GM18861 (cell line): ENCODE data around the gene AKAP8.
"Not testable (repeated sequence)": the region's sequence is repeated elsewhere in the genome, so short reads cannot be mapped to it uniquely, and the experiment has no call there.

Source experiments
- ATAC-seq: cut with Tn5 transposase; IDR thresholded peaks from one replicate; pipeline ENCODE4 v1.9.1; 2021; ENCODE audit not compliant: unreplicated experiment

AKAP8 gene

GRCh38 chr19:15337202-15337601 lies 42.4 kb downstream of the AKAP8 start:
- no peak for ATAC-seq

DNA sequence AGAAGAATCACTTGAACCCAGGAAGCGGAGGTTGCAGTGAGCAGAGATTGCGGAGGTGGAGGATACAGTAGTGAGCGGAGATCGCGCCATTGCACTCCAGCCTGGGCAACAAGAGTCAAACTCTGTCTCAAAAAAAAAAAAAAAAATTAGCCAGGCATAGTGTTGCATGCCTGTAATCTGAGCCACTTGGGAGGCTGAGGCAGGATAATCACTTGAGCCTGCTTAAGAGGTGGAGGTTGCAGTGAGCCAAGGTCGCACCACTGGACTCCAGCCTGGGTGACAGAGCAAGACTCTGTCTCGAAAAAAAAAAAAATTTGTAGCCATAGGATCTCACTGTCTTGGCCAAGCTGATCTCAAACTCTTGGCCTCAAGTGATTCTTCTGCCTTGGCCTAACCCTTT lies 43.6 kb downstream of the AKAP8 start:
- not testable (repeated sequence) for ATAC-seq

DNA sequence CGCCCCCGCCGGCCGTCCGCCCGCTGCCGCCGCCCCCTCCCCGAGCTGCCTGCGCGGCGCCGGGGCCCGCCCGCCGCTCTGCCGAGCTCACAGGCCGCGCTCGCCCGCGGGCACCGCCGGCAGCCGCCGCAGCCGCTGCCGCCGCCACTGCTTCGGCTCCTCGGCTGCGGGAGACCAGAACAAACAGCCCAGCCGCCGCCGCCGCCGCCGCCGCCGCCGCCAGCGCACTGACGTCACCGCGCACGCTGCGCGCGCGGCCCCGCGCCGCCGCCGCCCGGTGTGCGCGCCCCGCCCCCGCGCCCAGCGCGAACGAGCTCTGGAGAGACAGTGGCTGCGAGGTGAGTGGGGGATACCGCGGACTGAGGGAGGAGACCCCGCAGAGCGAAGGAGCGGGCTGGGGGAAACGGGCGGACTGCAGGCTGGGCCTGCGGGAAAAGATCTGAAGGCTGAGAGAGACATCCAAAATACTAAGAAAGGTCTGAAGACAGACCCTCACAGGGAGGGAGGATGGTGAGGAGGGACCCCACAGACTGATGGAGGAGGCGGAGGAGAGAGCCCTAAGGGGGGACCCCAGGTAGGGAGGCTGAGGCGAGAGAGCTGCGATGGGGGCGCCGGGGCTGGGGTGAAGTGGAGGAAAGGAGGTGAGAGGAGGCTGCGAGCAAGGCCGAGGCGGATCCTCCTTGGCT lies 47.1 kb downstream of the AKAP8 start, which contains the start of gene BRD4:
TSS of gene BRD4 (minus strand) at position 229 of the 686 bp plus-strand sequence. CDS start 59,440 bp downstream, outside the sequence.
- ATAC-seq, result peak; percentile 33

GRCh38 chr19:15331419-15332310 lies 47.9 kb downstream of the AKAP8 start:
- ATAC-seq, result peak; percentile 18

GRCh38 chr19:15330801-15331418 lies 48.7 kb downstream of the AKAP8 start:
- ATAC-seq, result no peak

DNA sequence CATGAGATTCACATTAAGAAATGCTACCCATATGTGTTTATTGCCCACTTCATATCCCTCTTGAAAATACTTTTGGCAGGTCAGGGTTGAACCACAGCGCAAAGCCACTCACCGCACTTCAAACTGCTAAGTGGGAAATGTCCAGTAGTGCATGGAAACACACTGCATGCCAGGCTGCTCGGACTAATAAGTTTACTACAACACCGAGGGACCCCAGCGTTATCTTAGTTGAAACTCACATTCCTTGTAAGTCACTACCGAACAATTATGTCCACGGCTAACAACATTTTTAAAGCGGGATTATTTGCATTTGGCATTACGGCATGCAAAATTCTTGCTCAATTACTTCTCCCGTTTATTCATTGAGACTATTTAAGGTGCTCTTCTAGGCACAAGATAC lies 51.3 kb downstream of the AKAP8 start:
- no peak for ATAC-seq

DNA sequence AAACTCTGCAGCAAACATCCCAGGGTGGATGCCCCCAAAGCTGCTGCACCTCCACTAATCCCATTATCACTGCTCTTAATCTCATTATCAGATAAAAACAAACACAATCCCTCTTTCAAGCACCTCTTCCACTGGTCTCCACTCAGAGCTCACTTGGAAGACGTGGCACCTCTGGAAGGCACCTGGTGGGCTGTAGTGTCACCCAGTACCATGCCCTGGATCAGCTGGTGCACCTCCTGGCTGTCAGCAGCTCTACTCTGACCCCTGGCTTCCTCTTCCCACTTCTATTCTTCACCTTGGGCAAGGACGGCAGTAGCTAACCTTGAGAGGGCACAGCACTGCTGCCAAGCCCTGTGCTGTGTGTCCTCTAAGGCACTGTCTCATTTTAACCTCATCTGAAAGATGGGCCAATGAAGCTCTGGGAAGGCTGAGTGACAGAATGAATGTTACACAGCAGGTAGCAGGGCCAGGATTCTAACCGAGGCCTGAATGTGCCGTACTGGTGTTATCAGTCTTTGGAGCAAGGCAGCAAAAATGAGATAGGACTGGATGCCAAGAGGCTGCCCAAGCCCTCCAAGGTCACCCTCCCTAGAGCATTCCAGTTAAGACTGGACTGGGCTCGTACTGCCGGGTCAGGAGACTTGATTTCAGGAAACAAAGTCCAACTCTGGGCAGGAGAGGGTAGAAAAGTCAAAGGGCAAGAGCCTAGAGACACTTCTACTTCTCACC lies 54.6 kb downstream of the AKAP8 start:
- ATAC-seq, result no peak

- no peak for ATAC-seq
Observed at GRCh38 chr19:15323496-15324235, 55.9 kb downstream of the AKAP8 start.

- no peak for ATAC-seq
Observed at GRCh38 chr19:15321739-15322138, 57.8 kb downstream of the AKAP8 start.

DNA sequence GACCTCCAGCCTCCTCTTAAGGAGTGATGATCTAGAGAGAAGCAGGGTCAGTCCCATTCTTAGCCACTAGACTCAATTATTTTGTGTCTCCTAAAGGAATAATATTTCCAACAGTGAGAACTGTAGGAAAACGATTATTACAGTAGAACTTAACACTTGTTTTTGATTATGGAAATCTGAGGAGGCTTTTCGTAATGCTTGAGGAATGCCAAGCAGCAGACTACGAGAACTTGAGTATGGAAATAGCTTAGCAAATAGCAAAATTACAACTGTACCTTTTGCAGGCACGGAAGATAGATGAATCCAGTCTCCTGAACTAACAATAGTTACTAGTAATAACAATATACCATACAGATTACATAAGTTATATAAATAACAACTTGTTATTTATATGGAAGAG lies 59.5 kb downstream of the AKAP8 start:
- no peak for ATAC-seq

DNA sequence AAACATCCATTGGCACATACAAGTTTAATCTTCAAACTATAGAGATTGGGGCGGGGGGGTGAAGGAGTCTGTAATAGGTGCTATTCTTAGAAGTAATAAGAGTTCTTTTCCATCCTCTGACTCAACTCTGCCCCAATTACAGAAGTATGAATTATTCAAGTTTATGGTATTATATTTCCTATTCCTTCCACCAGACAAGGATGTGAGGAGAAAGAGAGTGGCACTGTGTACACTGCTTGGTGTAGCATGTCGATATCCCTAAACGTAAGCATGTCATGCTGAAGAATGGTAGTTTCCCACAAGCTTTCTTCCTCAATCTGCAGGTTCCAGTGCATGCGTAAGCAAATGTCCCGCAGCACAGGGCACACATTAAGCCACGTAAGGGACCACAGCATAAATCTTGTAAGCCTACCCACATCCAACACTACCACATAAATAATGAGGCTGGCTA lies 61.3 kb downstream of the AKAP8 start:
- ATAC-seq, result no peak

DNA sequence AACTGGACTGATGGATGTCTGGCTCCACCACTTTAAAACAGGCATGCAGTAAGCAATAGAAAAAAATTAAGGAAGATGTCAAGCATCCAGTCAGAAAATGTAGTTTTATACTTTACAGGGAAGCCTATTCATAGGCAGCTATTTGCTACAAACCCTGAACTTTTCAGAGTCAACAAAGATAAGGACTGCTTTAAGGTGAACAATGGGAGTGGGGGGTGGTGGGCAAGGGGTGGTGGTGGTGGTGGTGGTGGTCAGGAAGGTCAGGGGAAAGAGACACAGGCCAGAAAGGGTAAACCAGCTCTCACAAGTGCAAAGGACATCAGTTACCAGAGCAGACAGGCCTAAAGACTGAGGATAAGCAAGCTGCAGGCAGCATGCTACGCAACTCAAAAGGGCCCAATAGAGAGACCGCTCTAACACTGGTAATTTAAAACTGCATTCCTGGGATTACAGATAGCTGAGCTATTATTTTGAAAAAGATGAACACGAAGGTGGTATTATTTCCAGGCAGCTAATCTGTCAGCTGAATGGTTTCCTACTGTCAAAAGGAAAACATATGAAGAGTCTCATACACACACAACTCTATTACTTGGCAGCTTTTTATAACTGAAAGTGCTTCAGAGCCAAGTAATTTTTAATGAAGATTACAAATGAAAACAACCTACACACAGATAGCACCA lies 62.1 kb downstream of the AKAP8 start:
- ATAC-seq, result no peak

DNA sequence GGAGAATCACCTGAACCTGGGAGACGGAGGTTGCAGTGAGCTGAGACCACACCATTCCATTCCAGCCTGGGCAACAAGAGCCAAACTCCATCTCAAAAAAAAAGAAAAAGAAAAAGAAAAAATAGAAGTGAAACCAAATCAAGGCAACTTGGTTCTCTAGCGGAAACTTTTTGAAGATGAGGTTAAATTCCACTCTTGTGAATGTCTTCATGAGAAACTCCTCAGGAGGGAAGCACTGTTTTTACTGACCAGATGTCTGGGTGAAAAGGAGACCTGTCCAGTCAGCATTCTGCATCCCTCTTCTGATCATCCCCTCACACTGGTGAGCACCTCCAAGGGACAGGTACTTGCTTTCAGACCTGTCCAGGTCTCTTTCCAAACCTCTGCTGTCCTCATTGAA lies 63.1 kb downstream of the AKAP8 start:
- no peak for ATAC-seq

- ATAC-seq, result no peak
Observed at GRCh38 chr19:15315101-15315500, 64.5 kb downstream of the AKAP8 start.

DNA sequence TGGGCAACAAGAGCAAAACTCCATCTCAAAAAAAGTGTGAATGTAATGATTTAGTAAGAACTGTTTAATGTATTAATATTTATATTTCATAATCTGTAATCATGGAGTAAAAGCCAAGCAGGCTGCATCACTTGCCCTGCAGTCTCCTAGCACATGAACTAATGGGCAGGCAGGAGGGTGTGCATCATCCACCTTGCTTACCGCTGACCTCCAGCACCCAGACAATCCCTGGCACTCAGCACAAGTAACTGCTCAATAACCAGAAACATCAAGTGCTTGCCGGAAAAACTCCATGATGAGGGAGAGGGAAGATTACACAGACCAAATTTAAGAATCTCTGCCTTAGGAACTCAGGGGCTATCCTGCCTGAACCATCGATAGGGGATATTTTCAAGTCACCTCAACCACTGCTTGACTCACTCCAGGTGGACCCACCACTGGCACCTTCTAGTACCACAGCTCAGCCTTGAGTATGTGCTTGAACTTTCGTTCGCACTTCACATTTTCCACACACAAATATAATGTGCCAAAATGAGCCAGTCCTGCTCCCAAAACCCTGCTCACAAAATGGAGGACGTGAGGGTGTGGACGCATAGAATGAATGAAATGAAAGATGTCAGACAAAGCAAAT lies 65.8 kb downstream of the AKAP8 start:
- no peak for ATAC-seq

GRCh38 chr19:15307169-15307568 lies 72.4 kb downstream of the AKAP8 start:
- no peak for ATAC-seq

- ATAC-seq, result no peak
Observed at GRCh38 chr19:15305582-15306334, 73.8 kb downstream of the AKAP8 start.

DNA sequence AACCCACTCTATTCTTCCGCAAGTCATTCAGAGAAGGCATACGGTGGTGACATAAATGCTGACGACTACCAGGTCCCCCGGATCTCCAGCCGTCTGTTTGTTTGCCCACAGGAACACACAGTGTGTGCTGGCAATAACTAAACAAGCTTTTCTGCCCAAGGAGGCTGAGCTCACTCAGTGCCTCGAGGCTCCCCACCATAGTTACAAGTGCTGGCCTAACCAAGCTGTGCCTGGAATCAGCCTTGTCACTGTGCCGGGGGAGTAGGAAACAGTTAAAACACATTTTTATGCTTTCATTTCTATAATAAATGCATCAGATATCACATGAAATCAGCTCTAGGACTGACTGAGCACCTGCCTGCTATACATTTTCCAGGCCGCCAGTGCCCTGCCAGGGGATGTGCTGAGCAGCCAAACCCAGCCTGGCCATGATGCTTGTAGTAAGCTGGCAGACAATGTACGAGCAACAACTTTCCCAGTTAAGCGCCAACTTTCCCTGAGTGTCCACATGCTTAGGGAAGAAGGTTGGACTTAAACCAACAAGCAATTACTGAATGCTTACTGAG lies 75.4 kb downstream of the AKAP8 start:
- ATAC-seq, result no peak
